DND-41 (cell line): Measurements from ENCODE around the gene PRKAR1B.

Source experiments
- EZH2 ChIP-seq: IDR thresholded peaks from 3 replicates; pipeline ENCODE4 v1.6.1; 2012; ENCODE audit warnings: borderline replicate concordance, low read depth, mild to moderate bottlenecking, moderate library complexity, low read length, inconsistent platforms; ENCODE audit not compliant: severe bottlenecking
- TF ChIP-seq, protein P1 (sequence below): IDR thresholded peaks from 2 replicates; pipeline ENCODE4 v1.5.1; 2012; ENCODE audit warnings: borderline replicate concordance, low read length, moderate library complexity, mild to moderate bottlenecking; ENCODE audit not compliant: poor library complexity, severe bottlenecking; ENCODE audit errors: extremely low read depth

DNA sequence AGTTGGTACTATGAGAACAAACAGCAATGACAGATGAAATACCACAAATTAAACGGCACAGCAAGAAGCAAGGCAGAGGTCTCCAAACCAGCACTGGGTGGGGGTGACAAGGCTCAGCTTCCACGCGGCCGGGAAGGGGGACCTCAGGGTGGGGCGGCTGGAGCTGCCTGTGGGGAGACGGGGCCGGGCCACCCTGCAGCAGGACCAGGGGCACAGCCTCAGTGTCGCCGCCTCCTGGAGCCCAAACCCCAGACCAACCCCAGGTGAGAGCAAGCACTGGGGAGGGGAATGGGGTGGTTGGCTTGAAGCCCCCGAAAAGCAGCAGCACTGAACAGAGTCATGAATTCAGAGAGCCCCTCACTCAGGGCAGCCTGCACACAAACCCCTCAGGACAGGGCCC lies 49.3 kb upstream of the PRKAR1B start:
- TF ChIP-seq, protein P1, sequence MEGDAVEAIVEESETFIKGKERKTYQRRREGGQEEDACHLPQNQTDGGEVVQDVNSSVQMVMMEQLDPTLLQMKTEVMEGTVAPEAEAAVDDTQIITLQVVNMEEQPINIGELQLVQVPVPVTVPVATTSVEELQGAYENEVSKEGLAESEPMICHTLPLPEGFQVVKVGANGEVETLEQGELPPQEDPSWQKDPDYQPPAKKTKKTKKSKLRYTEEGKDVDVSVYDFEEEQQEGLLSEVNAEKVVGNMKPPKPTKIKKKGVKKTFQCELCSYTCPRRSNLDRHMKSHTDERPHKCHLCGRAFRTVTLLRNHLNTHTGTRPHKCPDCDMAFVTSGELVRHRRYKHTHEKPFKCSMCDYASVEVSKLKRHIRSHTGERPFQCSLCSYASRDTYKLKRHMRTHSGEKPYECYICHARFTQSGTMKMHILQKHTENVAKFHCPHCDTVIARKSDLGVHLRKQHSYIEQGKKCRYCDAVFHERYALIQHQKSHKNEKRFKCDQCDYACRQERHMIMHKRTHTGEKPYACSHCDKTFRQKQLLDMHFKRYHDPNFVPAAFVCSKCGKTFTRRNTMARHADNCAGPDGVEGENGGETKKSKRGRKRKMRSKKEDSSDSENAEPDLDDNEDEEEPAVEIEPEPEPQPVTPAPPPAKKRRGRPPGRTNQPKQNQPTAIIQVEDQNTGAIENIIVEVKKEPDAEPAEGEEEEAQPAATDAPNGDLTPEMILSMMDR = no peak
- no peak for TF ChIP-seq EZH2
